ENCODE results near the gene ACY1.

The ACY1 gene

GRCh38 chr3:51966486-51966885, 16.8 kb upstream of the ACY1 start:
- H3K4me3 ChIP-seq: peak overlapping the region; percentile 83
- no peak for TF ChIP-seq CTCF (IDR thresholded peaks at IDR 0.05)
- no peak for DNase-seq (ENCODE audit: low spot score)
- peak overlapping the region; percentile 86 to 96 for H3K27ac ChIP-seq

- DNase-seq (ENCODE audit: low spot score): no peak
- TF ChIP-seq CTCF (IDR thresholded peaks at IDR 0.05): no peak
- Histone ChIP-seq H3K27ac (peak overlapping the region; percentile 86 to 96), H3K4me3 (peak overlapping the region; percentile 83)
These were observed 16.4 kb upstream of the ACY1 start for GRCh38 chr3:51966922-51967383.

- no peak for TF ChIP-seq CTCF (IDR thresholded peaks at IDR 0.05)
- Histone ChIP-seq H3K27ac (peak within 1 kb of the TSS; percentile 94 to 96), H3K4me3 (peak within 1 kb of the TSS; percentile 83)
- no peak for DNase-seq (ENCODE audit: low spot score)
These were observed 15.8 kb upstream of the ACY1 start, which contains the start of gene PCBP4 for GRCh38 chr3:51967384-51968169. PCBP4 (minus strand) TSS chr3:51967454; CDS start chr3:51961240, 6,214 bp downstream.

GRCh38 chr3:51968170-51968775, 15.1 kb upstream of the ACY1 start:
- DNase-seq (ENCODE audit: low spot score): no peak
- Histone ChIP-seq H3K27ac (peak overlapping the region; percentile 94 to 96), H3K4me3 (peak overlapping the region; percentile 83)
- TF ChIP-seq CTCF (IDR thresholded peaks at IDR 0.05): no peak

- no peak for DNase-seq (ENCODE audit: low spot score)
- H3K27ac ChIP-seq: no peak overlapping the region
- H3K4me3 ChIP-seq: no peak overlapping the region
- TF ChIP-seq CTCF (IDR thresholded peaks at IDR 0.05): no peak
These were observed 14.3 kb upstream of the ACY1 start for GRCh38 chr3:51968883-51969678.

- TF ChIP-seq CTCF (IDR thresholded peaks at IDR 0.05): no peak
- Histone ChIP-seq H3K27ac (no peak overlapping the region), H3K4me3 (no peak overlapping the region)
- no peak for DNase-seq (ENCODE audit: low spot score)
These were observed 13.5 kb upstream of the ACY1 start for GRCh38 chr3:51969841-51970240.
